HG02763 (cell line): ENCODE measurements around the gene PROSER3.
"Not testable (repeated sequence)": the region's sequence is repeated elsewhere in the genome, so short reads cannot be mapped to it uniquely, and the experiment has no call there.

ENCODE experiments used
- ATAC-seq: cut with Tn5 transposase; IDR thresholded peaks from one replicate; pipeline ENCODE4 v1.9.1; 2021; ENCODE audit warnings: mild to moderate bottlenecking, moderate library complexity; ENCODE audit not compliant: unreplicated experiment

PROSER3 gene

GRCh38 chr19:35722461-35722860 is 35.5 kb upstream of the PROSER3 start:
- no peak for ATAC-seq

DNA sequence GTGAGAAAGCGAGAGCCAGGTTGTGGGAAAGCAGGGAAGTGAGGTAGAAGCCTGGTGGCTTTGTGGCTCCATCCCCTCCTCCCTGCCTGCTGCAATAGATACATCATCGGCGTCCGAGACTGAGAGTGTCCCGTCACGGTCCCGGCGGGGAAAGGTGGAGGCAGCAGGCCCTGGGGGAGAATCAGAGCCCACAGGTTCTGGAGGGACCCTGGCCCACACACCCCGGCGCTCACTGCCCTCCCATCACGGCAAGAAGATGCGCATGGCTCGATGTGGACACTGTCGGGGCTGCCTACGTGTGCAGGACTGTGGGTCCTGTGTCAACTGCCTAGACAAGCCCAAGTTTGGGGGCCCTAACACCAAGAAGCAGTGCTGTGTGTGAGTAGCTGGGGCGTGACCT is 35.1 kb upstream of the PROSER3 start:
- no peak for ATAC-seq

- ATAC-seq = no peak
These were observed 34.3 kb upstream of the PROSER3 start for GRCh38 chr19:35723671-35724070.

DNA sequence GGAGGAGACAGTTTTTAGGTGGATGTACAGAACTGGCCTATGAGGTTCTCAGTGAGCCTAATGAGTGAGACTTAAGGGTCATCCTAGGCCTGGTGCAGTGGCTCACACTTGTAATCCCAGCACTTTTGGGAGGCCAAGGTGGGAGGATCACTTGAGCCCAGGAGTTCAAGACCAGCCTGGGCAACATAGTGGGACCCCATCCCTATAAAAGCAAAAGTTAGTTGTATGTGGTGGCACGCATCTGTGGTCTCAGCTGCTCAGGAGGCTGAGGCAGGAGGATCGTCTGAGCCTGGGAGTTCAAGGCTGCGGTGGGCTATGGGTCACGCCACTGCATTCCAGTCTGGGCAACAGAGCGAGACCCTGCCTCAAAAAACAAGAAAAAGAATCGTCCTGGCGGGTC is 33.8 kb upstream of the PROSER3 start:
- not testable (repeated sequence) for ATAC-seq

GRCh38 chr19:35724560-35724959 is 33.4 kb upstream of the PROSER3 start:
- no peak for ATAC-seq

DNA sequence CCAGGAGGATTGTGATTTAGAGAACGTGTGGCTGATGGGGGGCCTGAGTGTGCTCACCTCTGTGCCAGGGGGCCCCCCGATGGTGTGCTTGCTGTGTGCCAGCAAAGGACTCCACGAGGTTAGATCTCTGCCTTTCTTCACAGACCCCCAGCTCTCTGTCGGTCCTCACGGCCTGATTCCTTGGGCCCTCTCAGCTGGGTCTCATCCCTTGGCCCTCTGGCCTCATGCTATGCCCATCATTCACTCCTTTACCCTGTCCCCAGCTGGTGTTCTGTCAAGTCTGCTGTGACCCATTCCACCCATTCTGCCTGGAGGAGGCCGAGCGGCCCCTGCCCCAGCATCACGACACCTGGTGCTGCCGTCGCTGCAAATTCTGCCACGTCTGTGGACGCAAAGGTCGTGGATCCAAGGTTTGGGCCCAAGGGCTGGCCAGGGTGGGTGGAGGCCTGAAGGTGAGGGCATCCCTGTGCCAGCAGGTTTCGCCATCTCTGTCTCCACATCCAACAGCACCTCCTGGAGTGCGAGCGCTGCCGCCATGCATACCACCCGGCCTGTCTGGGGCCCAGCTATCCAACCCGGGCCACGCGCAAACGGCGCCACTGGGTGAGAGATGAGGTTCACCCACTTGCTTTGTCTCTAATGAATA is 32.6 kb upstream of the PROSER3 start:
- no peak for ATAC-seq

DNA sequence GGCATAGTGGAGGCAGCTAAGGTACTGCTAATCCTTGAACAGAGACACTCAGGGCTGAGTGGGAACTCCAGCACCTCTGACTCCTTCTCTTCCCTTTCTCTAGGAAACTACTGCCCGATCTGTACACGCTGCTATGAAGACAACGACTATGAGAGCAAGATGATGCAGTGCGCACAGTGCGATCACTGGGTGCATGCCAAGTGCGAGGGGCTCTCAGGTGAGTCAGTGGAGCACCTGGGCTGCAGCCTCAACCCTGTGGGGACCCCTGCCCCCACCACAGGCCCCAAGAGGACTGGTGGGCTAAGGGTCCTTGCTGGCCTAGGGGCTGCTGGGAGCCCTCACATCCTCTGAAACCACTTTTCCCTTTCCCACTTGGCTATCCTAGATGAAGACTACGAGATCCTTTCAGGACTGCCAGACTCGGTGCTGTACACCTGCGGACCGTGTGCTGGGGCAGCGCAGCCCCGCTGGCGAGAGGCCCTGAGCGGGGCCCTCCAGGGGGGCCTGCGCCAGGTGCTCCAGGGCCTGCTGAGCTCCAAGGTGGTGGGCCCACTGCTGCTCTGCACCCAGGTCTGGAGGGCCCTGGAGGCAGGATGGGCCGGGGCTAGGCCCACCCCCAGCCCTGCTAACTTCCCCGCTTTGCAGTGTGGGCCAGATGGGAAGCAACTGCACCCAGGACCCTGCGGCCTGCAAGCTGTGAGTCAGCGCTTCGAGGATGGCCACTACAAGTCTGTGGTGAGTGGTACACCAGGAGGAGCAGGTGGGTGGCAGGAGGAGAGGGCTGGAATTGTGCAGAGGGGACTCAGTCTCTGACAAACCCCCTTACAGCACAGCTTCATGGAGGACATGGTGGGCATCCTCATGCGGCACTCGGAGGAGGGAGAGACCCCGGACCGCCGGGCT is 30.7 kb upstream of the PROSER3 start:
- ATAC-seq = no peak

DNA sequence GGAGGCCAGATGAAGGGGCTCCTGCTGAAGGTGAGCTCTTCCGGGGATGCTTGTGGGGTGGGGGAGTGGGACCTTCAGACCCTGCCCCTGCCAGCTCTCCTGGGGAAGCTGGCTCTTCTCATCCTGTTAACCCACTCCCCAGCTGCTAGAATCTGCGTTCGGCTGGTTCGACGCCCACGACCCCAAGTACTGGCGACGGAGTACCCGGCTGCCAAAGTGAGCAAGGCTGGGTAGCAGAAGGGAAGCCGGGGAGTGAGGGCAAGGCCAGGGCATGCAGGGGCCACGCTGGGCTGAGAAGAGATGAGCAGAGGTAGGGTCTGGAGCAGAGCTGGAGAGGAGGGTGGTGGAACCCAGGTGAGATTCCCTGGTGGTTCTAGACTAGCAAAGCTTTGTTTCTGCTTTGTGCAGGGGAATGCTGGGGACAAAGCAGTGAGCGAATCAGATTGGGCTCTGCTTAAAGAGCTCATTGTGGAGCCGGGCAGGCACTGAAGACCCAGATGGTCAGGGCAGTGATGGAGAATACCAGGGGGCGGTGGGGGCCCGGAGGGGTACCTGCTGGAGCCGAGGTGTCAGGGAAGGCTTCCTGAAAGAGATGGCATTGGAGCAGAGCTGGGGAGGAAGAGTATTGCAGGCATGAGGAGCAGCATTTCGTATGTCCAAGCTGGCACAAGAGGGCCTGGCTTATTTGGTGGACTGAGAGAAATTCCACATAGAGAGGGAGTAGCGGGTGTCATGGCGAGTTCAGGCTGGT is 29.8 kb upstream of the PROSER3 start:
- no peak for ATAC-seq

DNA sequence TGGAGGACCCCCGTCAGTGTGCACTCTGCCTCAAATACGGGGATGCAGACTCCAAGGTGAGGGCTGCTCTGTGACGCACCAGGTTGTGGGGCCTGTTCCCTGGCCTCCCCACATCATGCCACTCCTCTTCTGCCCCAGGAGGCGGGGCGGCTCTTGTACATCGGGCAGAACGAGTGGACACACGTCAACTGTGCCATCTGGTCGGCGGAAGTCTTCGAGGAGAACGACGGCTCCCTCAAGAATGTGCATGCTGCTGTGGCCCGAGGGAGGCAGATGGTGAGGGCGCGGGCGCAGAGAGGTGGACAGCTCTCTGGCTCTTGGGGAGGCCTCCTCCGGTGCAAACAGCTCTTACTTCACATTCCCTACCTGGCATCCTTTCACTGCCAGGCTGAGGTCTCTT is 29.0 kb upstream of the PROSER3 start:
- ATAC-seq = no peak

DNA sequence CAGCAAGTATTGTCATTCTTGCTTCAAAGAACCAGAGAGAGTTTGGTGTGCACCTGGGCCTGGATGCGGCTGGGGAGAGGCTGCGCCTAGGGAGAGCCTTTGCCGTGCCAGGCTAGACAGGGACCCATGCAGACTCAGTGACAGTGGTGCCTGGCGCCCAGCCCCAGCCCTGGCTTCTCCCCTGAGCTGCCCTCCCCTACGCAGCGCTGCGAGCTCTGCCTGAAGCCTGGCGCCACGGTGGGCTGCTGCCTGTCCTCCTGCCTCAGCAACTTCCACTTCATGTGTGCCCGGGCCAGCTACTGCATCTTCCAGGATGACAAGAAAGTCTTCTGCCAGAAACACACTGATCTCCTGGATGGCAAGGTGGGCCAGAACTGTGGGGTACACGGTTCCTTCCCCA is 28.2 kb upstream of the PROSER3 start:
- no peak for ATAC-seq

- no peak for ATAC-seq
These were observed 27.6 kb upstream of the PROSER3 start for GRCh38 chr19:35730326-35730725.

DNA sequence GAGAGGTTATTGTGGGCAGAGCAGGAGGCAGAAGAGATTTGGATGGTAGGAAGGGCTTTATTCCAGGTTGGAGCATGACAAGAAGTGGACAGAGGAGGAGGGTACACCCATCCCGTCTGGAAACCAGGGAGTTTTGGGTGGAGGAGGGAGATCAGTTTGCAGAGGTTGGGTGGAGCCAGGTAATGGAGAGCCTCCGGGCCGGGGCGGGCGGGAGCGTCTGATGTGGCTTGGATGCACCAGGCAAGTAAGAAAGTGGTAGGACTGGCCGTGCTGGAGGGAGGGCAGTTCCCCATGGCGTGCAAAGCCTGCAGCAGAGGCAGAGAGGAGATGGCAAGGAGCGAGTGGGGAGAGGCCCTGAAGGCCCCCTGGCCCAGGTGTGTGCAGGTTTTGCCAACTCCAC is 26.6 kb upstream of the PROSER3 start:
- no peak for ATAC-seq

DNA sequence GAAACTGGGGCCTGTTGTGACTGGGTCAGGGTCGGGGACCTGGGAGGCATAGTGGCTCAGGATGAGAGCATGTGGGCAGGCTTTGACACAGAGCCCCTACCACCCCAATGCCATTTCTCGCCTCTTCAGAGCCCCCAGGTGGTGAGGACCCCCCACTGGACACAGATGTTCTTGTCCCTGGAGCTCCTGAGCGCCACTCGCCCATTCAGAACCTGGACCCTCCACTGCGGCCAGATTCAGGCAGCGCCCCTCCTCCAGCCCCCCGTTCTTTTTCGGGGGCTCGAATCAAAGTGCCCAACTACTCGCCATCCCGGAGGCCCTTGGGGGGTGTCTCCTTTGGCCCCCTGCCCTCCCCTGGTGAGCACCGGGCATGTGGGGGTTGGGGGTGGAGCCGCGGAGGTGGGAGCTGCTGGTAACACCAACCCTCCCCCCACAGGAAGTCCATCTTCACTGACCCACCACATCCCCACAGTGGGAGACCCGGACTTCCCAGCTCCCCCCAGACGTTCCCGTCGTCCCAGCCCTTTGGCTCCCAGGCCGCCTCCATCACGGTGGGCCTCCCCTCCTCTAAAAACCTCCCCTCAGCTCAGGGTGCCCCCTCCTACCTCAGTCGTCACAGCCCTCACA is 26.1 kb upstream of the PROSER3 start:
- ATAC-seq = no peak

GRCh38 chr19:35732540-35733179 is 25.3 kb upstream of the PROSER3 start:
- no peak for ATAC-seq

DNA sequence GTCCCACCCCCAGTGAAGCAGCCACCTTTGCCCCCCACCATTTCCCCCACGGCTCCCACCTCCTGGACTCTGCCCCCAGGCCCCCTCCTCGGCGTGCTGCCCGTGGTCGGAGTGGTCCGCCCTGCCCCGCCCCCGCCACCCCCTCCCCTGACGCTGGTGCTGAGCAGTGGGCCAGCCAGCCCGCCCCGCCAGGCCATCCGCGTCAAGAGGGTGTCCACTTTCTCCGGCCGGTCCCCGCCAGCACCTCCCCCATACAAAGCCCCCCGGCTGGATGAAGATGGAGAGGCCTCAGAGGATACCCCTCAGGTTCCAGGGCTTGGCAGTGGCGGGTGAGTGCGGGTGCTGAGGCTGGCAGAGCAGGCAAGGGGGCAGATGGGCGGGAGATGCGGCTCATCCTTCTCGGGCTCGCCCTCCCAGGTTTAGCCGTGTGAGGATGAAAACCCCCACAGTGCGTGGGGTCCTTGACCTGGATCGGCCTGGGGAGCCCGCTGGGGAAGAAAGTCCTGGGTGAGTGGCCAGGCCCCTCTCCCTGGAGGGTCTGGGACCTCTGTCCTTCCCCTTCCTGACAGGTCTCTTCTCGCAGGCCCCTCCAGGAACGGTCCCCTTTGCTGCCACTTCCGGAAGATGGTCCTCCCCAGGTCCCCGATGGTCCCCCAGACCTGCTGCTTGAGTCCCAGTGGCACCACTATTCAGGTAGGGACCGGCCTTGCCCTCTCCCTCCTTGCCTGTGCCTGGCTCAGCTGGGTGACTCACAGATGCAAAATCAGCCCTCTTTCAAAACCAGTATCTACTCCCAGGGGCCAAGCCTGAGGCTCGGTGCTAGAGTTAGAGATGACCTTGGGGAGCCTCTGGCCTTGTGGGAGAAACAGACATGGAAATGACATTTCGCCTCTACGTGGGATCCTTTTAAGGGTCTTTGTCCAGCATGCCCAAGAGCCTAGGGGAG is 24.5 kb upstream of the PROSER3 start:
- ATAC-seq = no peak

DNA sequence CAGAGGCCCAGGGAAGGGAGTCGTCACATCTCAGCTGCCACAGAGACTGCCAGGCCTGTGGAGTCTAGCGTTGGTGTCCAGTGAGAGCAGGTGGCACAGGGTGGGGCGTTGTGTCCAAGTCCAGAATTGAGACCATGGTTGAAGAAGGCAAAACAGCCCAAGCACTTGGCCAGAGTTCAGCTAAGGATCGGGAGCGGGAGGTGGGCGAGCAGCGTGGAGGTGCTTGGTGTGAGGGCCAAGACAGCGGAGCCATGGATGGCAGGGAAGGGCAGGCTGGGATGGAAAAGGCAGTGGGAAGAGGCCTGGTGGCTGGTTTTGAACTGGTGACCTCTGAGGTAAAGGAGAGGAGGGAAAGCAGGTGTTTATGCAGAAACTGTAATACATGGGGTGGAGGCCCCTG is 23.7 kb upstream of the PROSER3 start:
- no peak for ATAC-seq

- ATAC-seq = no peak
These were observed 23.1 kb upstream of the PROSER3 start for GRCh38 chr19:35734889-35735288.

DNA sequence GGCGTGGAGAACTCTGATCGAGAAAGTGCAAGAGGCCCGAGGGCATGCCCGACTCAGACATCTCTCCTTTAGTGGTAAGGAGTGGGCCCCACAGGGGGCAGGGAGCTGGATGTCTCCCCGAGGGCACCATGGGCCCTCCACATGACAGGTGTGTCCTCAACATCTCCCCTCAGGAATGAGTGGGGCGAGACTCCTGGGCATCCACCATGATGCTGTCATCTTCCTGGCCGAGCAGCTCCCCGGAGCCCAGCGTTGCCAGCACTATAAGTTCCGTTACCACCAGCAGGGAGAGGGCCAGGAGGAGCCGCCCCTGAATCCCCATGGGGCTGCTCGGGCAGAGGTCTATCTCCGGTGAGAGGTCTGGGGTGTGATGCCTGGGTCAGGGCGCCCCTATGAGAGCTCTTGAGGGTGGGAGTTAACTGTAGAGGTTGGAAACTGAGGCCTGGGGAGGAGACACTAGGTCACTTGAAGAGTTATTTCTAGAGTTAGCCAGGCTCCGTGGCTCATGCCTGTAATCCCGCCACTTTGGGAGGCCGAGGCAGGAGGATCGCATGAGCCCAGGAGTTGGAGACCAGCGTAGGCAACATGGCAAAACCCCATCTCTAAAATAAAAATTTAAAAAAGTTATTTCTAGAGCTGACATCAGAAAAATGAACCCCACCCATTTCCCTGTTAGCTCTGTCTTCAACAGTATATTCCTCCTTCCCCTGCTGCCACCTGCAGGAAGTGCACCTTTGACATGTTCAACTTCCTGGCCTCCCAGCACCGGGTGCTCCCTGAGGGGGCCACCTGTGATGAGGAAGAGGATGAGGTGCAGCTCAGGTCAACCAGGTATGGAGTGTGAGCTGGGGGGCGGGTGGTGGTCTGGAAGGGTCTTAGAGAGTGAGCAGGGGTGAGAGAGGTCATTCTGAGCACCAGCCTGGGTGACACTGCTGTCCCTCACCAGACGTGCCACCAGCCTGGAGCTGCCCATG is 20.8 kb upstream of the PROSER3 start:
- ATAC-seq = no peak
